ENCODE measurements around the gene SHOC2. TPM values are rescaled to one million over a fixed set of nuclear protein-coding genes. Genes with fewer than 3 reads are reported as not detected.

SHOC2 gene
- total and polyA plus RNA-seq, 2 of the 8 experiments (the other 6 are each of a cell fraction or from before 2014, with no cell fraction given): 7.6 to 28.2 TPM

GRCh38 chr10:110900983-110901382 is 18.4 kb upstream of the SHOC2 start (continued):
- TF ChIP-seq, protein P1, sequence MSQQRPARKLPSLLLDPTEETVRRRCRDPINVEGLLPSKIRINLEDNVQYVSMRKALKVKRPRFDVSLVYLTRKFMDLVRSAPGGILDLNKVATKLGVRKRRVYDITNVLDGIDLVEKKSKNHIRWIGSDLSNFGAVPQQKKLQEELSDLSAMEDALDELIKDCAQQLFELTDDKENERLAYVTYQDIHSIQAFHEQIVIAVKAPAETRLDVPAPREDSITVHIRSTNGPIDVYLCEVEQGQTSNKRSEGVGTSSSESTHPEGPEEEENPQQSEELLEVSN (IDR thresholded peaks at IDR 0.05): no peak

Data from H1 (cell line).